Natural killer cell treated with Interleukin-12 subunit alpha and Interleukin-12 subunit beta and Interleukin-15 and Interleukin-18, amount 100 ng/mL, for 72 hours (primary cell): Measurements from ENCODE around the gene PRKCA. TPM values are rescaled to one million over a fixed set of nuclear protein-coding genes. Genes with fewer than 3 reads are reported as not detected.
"Not testable (repeated sequence)": the region's sequence is repeated elsewhere in the genome, so short reads cannot be mapped to it uniquely, and the experiment has no call there.

Experiments used
- ATAC-seq, 2 donors: fragments of 150-1000 bp; cut with Tn5 transposase in 1 of 2; sonication (Bioruptor Pico), chemical (Tn5 transposase) in 1 of 2; 2 replicates each; pipeline ENCODE4 v1.10.0; 2021
- DNase-seq: peaks from one replicate; pipeline ENCODE4 v3.0.0; 2022; ENCODE audit warnings: low spot score
- H3K27ac Mint-ChIP-seq, 2 donors: 1 replicate in 1 of 2; 2 replicates in 1 of 2; pipeline ENCODE4 v1.8.0; 2022; ENCODE audit warnings: mixed read lengths in 2 of 2, mild to moderate bottlenecking in 1 of 2, moderate library complexity in 1 of 2
- H3K27me3 Mint-ChIP-seq, 2 donors: 1 replicate in 1 of 2; 2 replicates in 1 of 2; pipeline ENCODE4 v1.8.0; 2022; ENCODE audit warnings: mixed read lengths in 2 of 2
- H3K36me3 Mint-ChIP-seq: one replicate; pipeline ENCODE4 v1.8.0; 2022; ENCODE audit warnings: mixed read lengths
- H3K4me1 Mint-ChIP-seq, 2 donors: 1 replicate in 1 of 2; 2 replicates in 1 of 2; pipeline ENCODE4 v1.8.0; 2022; ENCODE audit warnings: low read depth in 2 of 2, mixed read lengths in 2 of 2, mild to moderate bottlenecking in 1 of 2
- H3K4me3 Mint-ChIP-seq: one replicate; pipeline ENCODE4 v1.8.0; 2022; ENCODE audit warnings: mixed read lengths
- H3K9me3 Mint-ChIP-seq: 2 replicates; pipeline ENCODE4 v1.8.0; 2022; ENCODE audit warnings: mixed read lengths
- total RNA-seq, 2 donors: library from RNA; stranded (reverse); gene quantifications; one replicate each; pipeline ENCODE4 v1.2.3, GENCODE V29; 2022

The PRKCA gene
- total RNA-seq, 2 donors from 2014 or later, result 31.1 to 41.1 TPM

GRCh38 chr17:66400041-66400688 is 97.8 kb downstream of the PRKCA start:
- not testable (repeated sequence) for H3K4me3 Mint-ChIP-seq, DNase-seq, H3K36me3 Mint-ChIP-seq, ATAC-seq, H3K9me3 Mint-ChIP-seq, H3K27me3 Mint-ChIP-seq
- H3K4me1 Mint-ChIP-seq, result peaks cover 33 to 50% of the 10 kb centered on the region in 2 donors
- peak overlapping the region in 1 of 2 donors; percentile 70 for H3K27ac Mint-ChIP-seq

GRCh38 chr17:66400698-66401097 is 98.3 kb downstream of the PRKCA start:
- DNase-seq, result no peak
- no peak overlapping the region for H3K4me3 Mint-ChIP-seq
- H3K27ac Mint-ChIP-seq, result peak overlapping the region in 1 of 2 donors; percentile 70
- peaks cover 33 to 50% of the 10 kb centered on the region in 2 donors for H3K4me1 Mint-ChIP-seq
- no peak for ATAC-seq
- H3K36me3 Mint-ChIP-seq, result no peaks in the 10 kb centered on the region
- peaks cover 3% of the 10 kb centered on the region for H3K9me3 Mint-ChIP-seq
- H3K27me3 Mint-ChIP-seq, result no peaks in the 10 kb centered on the region

GRCh38 chr17:66401364-66401763 is 99.0 kb downstream of the PRKCA start:
- ATAC-seq (no peak), DNase-seq (no peak)
- H3K4me1 Mint-ChIP-seq, result peaks cover 32 to 50% of the 10 kb centered on the region in 2 donors
- no peak overlapping the region for H3K4me3 Mint-ChIP-seq
- H3K9me3 Mint-ChIP-seq, result peaks cover 3% of the 10 kb centered on the region
- no peaks in the 10 kb centered on the region for H3K27me3 Mint-ChIP-seq
- no peaks in the 10 kb centered on the region for H3K36me3 Mint-ChIP-seq
- H3K27ac Mint-ChIP-seq, result peak overlapping the region in 1 of 2 donors; percentile 70

GRCh38 chr17:66403846-66404556 is 101.6 kb downstream of the PRKCA start:
- no peaks in the 10 kb centered on the region for H3K27me3 Mint-ChIP-seq
- ATAC-seq (no peak), DNase-seq (no peak)
- no peaks in the 10 kb centered on the region for H3K36me3 Mint-ChIP-seq
- H3K9me3 Mint-ChIP-seq, result peaks cover 3% of the 10 kb centered on the region
- H3K27ac Mint-ChIP-seq, result peak overlapping the region in 1 of 2 donors; percentile 71
- peak overlapping the region; percentile 33 for H3K4me3 Mint-ChIP-seq
- H3K4me1 Mint-ChIP-seq, result peaks cover 40 to 62% of the 10 kb centered on the region in 2 donors

- no peak for ATAC-seq
- Mint-ChIP-seq H3K4me3 (peak overlapping the region; percentile 74), H3K9me3 (peaks cover 3% of the 10 kb centered on the region), H3K27me3 (no peaks in the 10 kb centered on the region), H3K4me1 (peaks cover 34 to 50% of the 10 kb centered on the region in 2 donors), H3K27ac (peak overlapping the region; percentile 69 to 88), H3K36me3 (no peaks in the 10 kb centered on the region)
- DNase-seq, result no peak
These were observed 103.6 kb downstream of the PRKCA start for GRCh38 chr17:66405836-66406677.

- no peaks in the 10 kb centered on the region for H3K9me3 Mint-ChIP-seq
- DNase-seq (no peak), ATAC-seq (peak; percentile 58 to 61)
- peak overlapping the region; percentile 74 for H3K4me3 Mint-ChIP-seq
- no peaks in the 10 kb centered on the region for H3K36me3 Mint-ChIP-seq
- peak overlapping the region; percentile 69 to 88 for H3K27ac Mint-ChIP-seq
- no peaks in the 10 kb centered on the region for H3K27me3 Mint-ChIP-seq
- H3K4me1 Mint-ChIP-seq, result peaks cover 26 to 41% of the 10 kb centered on the region in 2 donors
These were observed 104.6 kb downstream of the PRKCA start for GRCh38 chr17:66406701-66407644.

- Mint-ChIP-seq H3K9me3 (no peaks in the 10 kb centered on the region), H3K4me3 (peak overlapping the region; percentile 6), H3K27ac (peak overlapping the region in 1 of 2 donors; percentile 88), H3K36me3 (no peaks in the 10 kb centered on the region), H3K4me1 (peaks cover 24 to 32% of the 10 kb centered on the region in 2 donors), H3K27me3 (no peaks in the 10 kb centered on the region)
- DNase-seq (no peak), ATAC-seq (no peak)
These were observed 105.5 kb downstream of the PRKCA start for GRCh38 chr17:66407864-66408263.

- Mint-ChIP-seq H3K4me3 (no peak overlapping the region), H3K27me3 (no peaks in the 10 kb centered on the region), H3K4me1 (peaks cover 18 to 19% of the 10 kb centered on the region in 2 donors), H3K36me3 (no peaks in the 10 kb centered on the region), H3K27ac (no peak overlapping the region), H3K9me3 (no peaks in the 10 kb centered on the region)
- no peak for DNase-seq
- no peak for ATAC-seq
These were observed 109.1 kb downstream of the PRKCA start for GRCh38 chr17:66411520-66411919.

- H3K27me3 Mint-ChIP-seq, result no peaks in the 10 kb centered on the region
- ATAC-seq, result no peak
- H3K9me3 Mint-ChIP-seq, result no peaks in the 10 kb centered on the region
- peak overlapping the region in 1 of 2 donors; percentile 56 for H3K27ac Mint-ChIP-seq
- DNase-seq, result no peak
- no peak overlapping the region for H3K4me3 Mint-ChIP-seq
- H3K4me1 Mint-ChIP-seq, result peaks cover 3 to 8% of the 10 kb centered on the region in 2 donors
- no peaks in the 10 kb centered on the region for H3K36me3 Mint-ChIP-seq
These were observed 110.6 kb downstream of the PRKCA start for GRCh38 chr17:66412857-66413558.

GRCh38 chr17:66413559-66414520 is 111.4 kb downstream of the PRKCA start:
- H3K4me3 Mint-ChIP-seq, result no peak overlapping the region
- no peaks in the 10 kb centered on the region for H3K27me3 Mint-ChIP-seq
- peak overlapping the region in 1 of 2 donors; percentile 56 for H3K27ac Mint-ChIP-seq
- H3K36me3 Mint-ChIP-seq, result no peaks in the 10 kb centered on the region
- DNase-seq (no peak), ATAC-seq (no peak)
- H3K4me1 Mint-ChIP-seq, result peaks cover 0 to 7% of the 10 kb centered on the region in 2 donors
- no peaks in the 10 kb centered on the region for H3K9me3 Mint-ChIP-seq

- Mint-ChIP-seq H3K27ac (no peak overlapping the region), H3K4me1 (peaks cover 0 to 7% of the 10 kb centered on the region in 2 donors), H3K9me3 (no peaks in the 10 kb centered on the region), H3K4me3 (no peak overlapping the region), H3K27me3 (no peaks in the 10 kb centered on the region), H3K36me3 (no peaks in the 10 kb centered on the region)
- no peak for DNase-seq
- ATAC-seq, result no peak
These were observed 112.3 kb downstream of the PRKCA start for GRCh38 chr17:66414561-66415175.
